ENCODE measurements around the gene H2BK1.

H2BK1 gene

GRCh38 chr7:151201751-151202150 is 8.5 kb downstream of the H2BK1 start:
- DNase-seq (ENCODE audit: low spot score) = no peak

GRCh38 chr7:151201344-151201743 is 8.9 kb downstream of the H2BK1 start:
- DNase-seq (ENCODE audit: low spot score) = no peak

GRCh38 chr7:151198945-151199848 is 11.1 kb downstream of the H2BK1 start:
- DNase-seq (ENCODE audit: low spot score) = no peak

- no peak for DNase-seq (ENCODE audit: low spot score)
Observed at GRCh38 chr7:151197932-151198331, 12.4 kb downstream of the H2BK1 start.

- DNase-seq (ENCODE audit: low spot score) = no peak
Observed at GRCh38 chr7:151195616-151196450, 14.5 kb downstream of the H2BK1 start.

- DNase-seq (ENCODE audit: low spot score) = no peak
Observed at GRCh38 chr7:151194188-151194587, 16.1 kb downstream of the H2BK1 start.

GRCh38 chr7:151193203-151193978 is 16.9 kb downstream of the H2BK1 start:
- DNase-seq (ENCODE audit: low spot score) = no peak

- DNase-seq (ENCODE audit: low spot score) = no peak
Observed at GRCh38 chr7:151192002-151192539, 18.2 kb downstream of the H2BK1 start.

- DNase-seq (ENCODE audit: low spot score) = no peak
Observed at GRCh38 chr7:151191544-151191943, 18.7 kb downstream of the H2BK1 start.

GRCh38 chr7:151189038-151189437 is 21.2 kb downstream of the H2BK1 start:
- no peak for DNase-seq (ENCODE audit: low spot score)

GRCh38 chr7:151188252-151188542 is 22.1 kb downstream of the H2BK1 start:
- no peak for DNase-seq (ENCODE audit: low spot score)

- no peak for DNase-seq (ENCODE audit: low spot score)
Observed at GRCh38 chr7:151187409-151188251, 22.7 kb downstream of the H2BK1 start.

GRCh38 chr7:151186640-151187408 is 23.5 kb downstream of the H2BK1 start, which contains the start of gene ASB10:
ASB10 (minus strand) TSS chr7:151187250; CDS start chr7:151187130, 120 bp downstream.
- no peak for DNase-seq (ENCODE audit: low spot score)

- DNase-seq (ENCODE audit: low spot score) = no peak
Observed at GRCh38 chr7:151185762-151186639, 24.3 kb downstream of the H2BK1 start.

GRCh38 chr7:151181011-151181431 is 29.3 kb downstream of the H2BK1 start:
- no peak for DNase-seq (ENCODE audit: low spot score)

- no peak for DNase-seq (ENCODE audit: low spot score)
Observed at GRCh38 chr7:151179946-151180345, 30.3 kb downstream of the H2BK1 start.

- DNase-seq (ENCODE audit: low spot score) = no peak
Observed at GRCh38 chr7:151179287-151179860, 30.9 kb downstream of the H2BK1 start.

- no peak for DNase-seq (ENCODE audit: low spot score)
Observed at GRCh38 chr7:151178831-151179230, 31.5 kb downstream of the H2BK1 start.

- no peak for DNase-seq (ENCODE audit: low spot score)
Observed at GRCh38 chr7:151178236-151178635, 32.1 kb downstream of the H2BK1 start.

All from CD4-positive, alpha-beta T cell treated with Interleukin-6 at 100 ng/mL for 8 hours (primary cell).